Esophagus squamous epithelium (tissue), 5 donors: ENCODE results near the gene ZMYND8. TPM values are rescaled to one million over a fixed set of nuclear protein-coding genes. Genes with fewer than 3 reads are reported as not detected.

Source experiments
- DNase-seq: peaks from one replicate; lab custom pipeline; 2025; lab: John Stamatoyannopoulos, UW
- H3K27ac ChIP-seq, 4 donors: fragments of 200-600 bp; sonication (generic); one replicate each; pipeline ENCODE4 v1.5.1; 2016 to 2019; ENCODE audit warnings: mild to moderate bottlenecking in 1 of 4
- H3K27me3 ChIP-seq, 4 donors: fragments of 200-600 bp; sonication (generic); 1 replicate in 3 of 4; 2 replicates in 1 of 4; pipeline versions ENCODE4 v1.5.1 to v1.6.0; 2017 to 2021; ENCODE audit warnings: antibody characterized with exemption in 1 of 4
- H3K36me3 ChIP-seq, 3 donors: fragments of 200-600 bp; sonication (generic); one replicate each; pipeline ENCODE4 v1.5.1; 2016 to 2019
- H3K4me1 ChIP-seq, 3 donors: fragments of 200-600 bp; sonication (generic); one replicate each; pipeline ENCODE4 v1.5.1; 2017 to 2019
- H3K4me3 ChIP-seq, 4 donors: fragments of 200-600 bp; sonication (generic); 1 replicate in 3 of 4; 2 replicates in 1 of 4; pipeline ENCODE4 v1.5.1; 2016 to 2019; ENCODE audit warnings: mild to moderate bottlenecking in 2 of 4, moderate library complexity in 1 of 4
- H3K9me3 ChIP-seq, 3 donors: fragments of 200-600 bp; sonication (generic); one replicate each; pipeline ENCODE4 v1.5.1; 2016 to 2019
- POLR2A ChIP-seq, 4 donors: fragments of 450-650 bp; IDR thresholded peaks; one replicate each; pipeline ENCODE4 v1.6.1; 2017; ENCODE audit warnings: antibody characterized with exemption in 4 of 4, mild to moderate bottlenecking in 4 of 4, moderate library complexity in 3 of 4
- WGBS, 2 donors: methylation state at CpG; one replicate each; pipeline ENCODE4 v1.1.5; 2018; 5-methylcytosine and 5-hydroxymethylcytosine counted together
- intact Hi-C: fragments of 100-400 bp; cut with DNase I; formaldehyde crosslinking; loops from one replicate; pipeline ENCODE4 v1.15.0; 2022
- total RNA-seq, 4 donors: library from RNA; depleted of rRNA; stranded (reverse); fragments of >200 nt; gene quantifications; one replicate each; pipeline ENCODE4 v1.1.0, GENCODE V29; 2016
- TF ChIP-seq, protein P1 (sequence below), 6 experiments: fragments of 450-650 bp in 4 of 6; fragments of 200-600 bp in 2 of 6; sonication (generic) in 2 of 6; IDR thresholded peaks; one replicate each; pipeline ENCODE4 v1.5.1; 2016 to 2019; ENCODE audit warnings: antibody characterized with exemption in 6 of 6, mild to moderate bottlenecking in 4 of 6, moderate library complexity in 4 of 6
- donor health status: DM: yes; HTN: yes; CAD: no.

The ZMYND8 gene
- total RNA-seq, 4 donors from 2014 or later = 21.5 to 26.3 (median 24.3) TPM

DNA sequence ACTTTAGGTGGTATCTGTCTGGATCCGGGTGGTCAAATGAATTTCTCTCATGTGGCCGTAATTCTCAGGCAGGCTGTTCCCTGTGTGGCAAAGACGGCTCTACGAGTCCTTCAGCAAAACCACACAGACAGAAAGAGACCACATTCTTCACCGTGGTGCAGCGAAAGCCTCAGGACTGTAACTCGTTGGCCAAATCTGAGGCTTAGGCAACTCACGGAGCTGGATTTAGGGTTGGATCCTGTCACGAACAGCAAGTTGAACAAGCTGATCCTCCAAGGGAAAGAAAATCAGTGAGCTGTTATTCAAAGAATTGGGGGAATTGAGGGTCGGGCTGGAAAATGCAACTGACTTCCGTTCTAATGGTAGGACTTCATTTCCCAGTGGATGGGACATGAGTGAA, 167.4 kb downstream of the ZMYND8 start:
- H3K9me3 ChIP-seq = no peaks in the 10 kb centered on the region
- intact Hi-C loops = no loop called here
- no peaks in the 10 kb centered on the region for H3K27me3 ChIP-seq
- TF ChIP-seq POLR2A (IDR thresholded peaks at IDR 0.05) = no peak
- TF ChIP-seq, protein P1, sequence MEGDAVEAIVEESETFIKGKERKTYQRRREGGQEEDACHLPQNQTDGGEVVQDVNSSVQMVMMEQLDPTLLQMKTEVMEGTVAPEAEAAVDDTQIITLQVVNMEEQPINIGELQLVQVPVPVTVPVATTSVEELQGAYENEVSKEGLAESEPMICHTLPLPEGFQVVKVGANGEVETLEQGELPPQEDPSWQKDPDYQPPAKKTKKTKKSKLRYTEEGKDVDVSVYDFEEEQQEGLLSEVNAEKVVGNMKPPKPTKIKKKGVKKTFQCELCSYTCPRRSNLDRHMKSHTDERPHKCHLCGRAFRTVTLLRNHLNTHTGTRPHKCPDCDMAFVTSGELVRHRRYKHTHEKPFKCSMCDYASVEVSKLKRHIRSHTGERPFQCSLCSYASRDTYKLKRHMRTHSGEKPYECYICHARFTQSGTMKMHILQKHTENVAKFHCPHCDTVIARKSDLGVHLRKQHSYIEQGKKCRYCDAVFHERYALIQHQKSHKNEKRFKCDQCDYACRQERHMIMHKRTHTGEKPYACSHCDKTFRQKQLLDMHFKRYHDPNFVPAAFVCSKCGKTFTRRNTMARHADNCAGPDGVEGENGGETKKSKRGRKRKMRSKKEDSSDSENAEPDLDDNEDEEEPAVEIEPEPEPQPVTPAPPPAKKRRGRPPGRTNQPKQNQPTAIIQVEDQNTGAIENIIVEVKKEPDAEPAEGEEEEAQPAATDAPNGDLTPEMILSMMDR (IDR thresholded peaks at IDR 0.05) = no peak
- DNase-seq = no peak
- 80 to 87% methylated on average over 11 of the region's 11 CpGs for WGBS, 2 donors
- peaks cover 0 to 52% (median 0%) of the 10 kb centered on the region in 3 donors for H3K36me3 ChIP-seq
- no peak overlapping the region for H3K27ac ChIP-seq
- no peak overlapping the region for H3K4me3 ChIP-seq
- peaks cover 0 to 4% (median 0%) of the 10 kb centered on the region in 3 donors for H3K4me1 ChIP-seq

DNA sequence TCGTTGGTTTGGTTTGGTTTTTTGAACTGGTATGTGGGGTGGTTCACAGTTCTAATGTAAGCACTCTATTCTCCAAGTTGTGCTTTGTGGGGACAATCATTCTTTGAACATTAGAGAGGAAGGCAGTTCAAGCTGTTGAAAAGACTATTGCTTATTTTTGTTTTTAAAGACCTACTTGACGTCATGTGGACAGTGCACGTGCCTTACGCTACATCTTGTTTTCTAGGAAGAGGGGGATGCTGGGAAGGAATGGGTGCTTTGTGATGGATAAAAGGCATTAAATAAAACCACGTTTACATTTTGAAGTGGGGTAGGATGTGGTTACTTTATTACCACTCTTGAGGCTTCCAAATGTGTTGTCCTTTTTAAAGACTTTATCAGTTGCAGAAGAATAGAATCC, 168.0 kb downstream of the ZMYND8 start:
- no peak overlapping the region for H3K4me3 ChIP-seq
- H3K27me3 ChIP-seq = no peaks in the 10 kb centered on the region
- peaks cover 0 to 57% (median 0%) of the 10 kb centered on the region in 3 donors for H3K36me3 ChIP-seq
- WGBS, 2 donors = 65 to 75% methylated on average over 5 of the region's 5 CpGs
- no peak for TF ChIP-seq POLR2A (IDR thresholded peaks at IDR 0.05)
- TF ChIP-seq, protein P1 (IDR thresholded peaks at IDR 0.05) = no peak
- H3K27ac ChIP-seq = no peak overlapping the region
- H3K9me3 ChIP-seq = no peaks in the 10 kb centered on the region
- H3K4me1 ChIP-seq = peaks cover 0 to 4% (median 0%) of the 10 kb centered on the region in 3 donors
- no peak for DNase-seq
- intact Hi-C loops = no loop called here

DNA sequence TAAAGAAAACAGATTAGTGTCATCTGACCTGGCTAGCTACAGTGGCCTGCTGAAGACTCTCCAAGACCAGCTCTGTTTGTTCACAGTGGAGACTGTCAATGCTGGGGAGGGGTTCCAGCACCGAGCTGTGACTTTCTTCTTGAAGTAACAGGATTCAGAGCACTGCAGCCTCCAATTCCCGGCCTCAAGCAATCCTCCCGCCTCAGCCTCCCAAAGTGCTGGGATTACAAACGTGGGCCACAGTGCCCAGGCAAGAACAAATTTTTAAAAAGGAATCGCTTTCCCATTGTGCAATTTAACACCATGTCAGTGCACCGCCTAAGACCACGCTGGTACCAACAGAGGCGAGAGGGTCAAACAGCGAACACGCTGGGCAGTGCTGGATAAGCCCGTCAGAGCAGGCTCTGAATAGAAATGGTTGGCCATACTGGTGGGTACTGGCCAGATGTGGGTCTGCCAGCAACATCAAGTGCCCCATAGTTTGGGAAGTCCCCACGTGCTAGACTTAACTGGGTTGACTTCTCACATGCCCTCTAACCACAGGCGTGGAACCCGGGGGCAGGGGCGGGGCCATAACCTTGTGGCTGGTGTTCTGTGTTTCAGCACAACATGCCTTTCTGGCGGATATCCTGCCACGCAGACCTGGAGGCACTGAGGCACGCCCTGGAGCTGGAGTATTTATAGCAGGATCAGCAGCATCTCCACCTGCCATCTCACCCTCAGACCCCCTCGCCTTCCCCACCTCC, 168.9 kb downstream of the ZMYND8 start:
- no peak for TF ChIP-seq POLR2A (IDR thresholded peaks at IDR 0.05)
- TF ChIP-seq, protein P1 (IDR thresholded peaks at IDR 0.05) = no peak
- peaks cover 0 to 4% (median 0%) of the 10 kb centered on the region in 3 donors for H3K4me1 ChIP-seq
- H3K27me3 ChIP-seq = no peaks in the 10 kb centered on the region
- peaks cover 0 to 66% (median 0%) of the 10 kb centered on the region in 3 donors for H3K36me3 ChIP-seq
- H3K27ac ChIP-seq = no peak overlapping the region
- H3K9me3 ChIP-seq = no peaks in the 10 kb centered on the region
- no peak for DNase-seq
- WGBS, 2 donors = 67 to 83% methylated on average over 14 to 15 of the region's 19 CpGs
- intact Hi-C loops = no loop called here
- no peak overlapping the region for H3K4me3 ChIP-seq

DNA sequence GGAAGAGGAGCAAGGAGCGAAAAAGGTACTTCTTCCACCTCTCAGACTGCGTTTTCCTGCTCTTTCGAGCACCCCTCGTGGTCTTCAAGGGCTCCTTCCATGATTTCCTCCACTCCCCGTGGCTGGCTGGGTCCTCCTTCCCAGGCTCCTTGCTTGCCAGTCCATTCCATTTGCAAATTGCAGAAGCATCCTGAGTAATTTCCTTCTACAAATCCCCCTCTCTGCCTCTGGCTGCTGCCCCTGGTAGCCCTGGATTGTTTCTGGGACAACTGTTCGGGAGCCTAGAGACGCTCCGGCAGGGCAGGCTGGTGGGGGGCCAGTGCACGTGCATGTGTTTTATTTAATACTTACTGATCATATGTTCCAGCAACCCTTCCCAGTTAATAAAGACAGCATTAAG, 173.1 kb downstream of the ZMYND8 start:
- no peak for DNase-seq
- 76 to 77% methylated on average over 6 to 8 of the region's 9 CpGs for WGBS, 2 donors
- H3K36me3 ChIP-seq = peaks cover 0 to 80% (median 0%) of the 10 kb centered on the region in 3 donors

More for the DNA sequence above, 173.1 kb downstream of the ZMYND8 start:
- no peaks in the 10 kb centered on the region for H3K9me3 ChIP-seq
- H3K27ac ChIP-seq = no peak overlapping the region
- no peaks in the 10 kb centered on the region for H3K4me1 ChIP-seq
- no peak overlapping the region for H3K4me3 ChIP-seq
- no peak for TF ChIP-seq POLR2A (IDR thresholded peaks at IDR 0.05)
- TF ChIP-seq, protein P1 (IDR thresholded peaks at IDR 0.05) = no peak
- intact Hi-C loops = no loop called here
- no peaks in the 10 kb centered on the region for H3K27me3 ChIP-seq
